Fibroblast of lung (primary cell): ENCODE data around the gene CREB5. TPM values are rescaled to one million over a fixed set of nuclear protein-coding genes. Genes with fewer than 3 reads are reported as not detected.

Experiments used
- DNase-seq, 2 donors: peaks; one replicate each; pipeline versions ENCODE4 v3.0.0 to v3.0.0-alpha.2; 2010; ENCODE audit warnings: low read depth in 2 of 2
- H2AFZ ChIP-seq: 2 replicates; pipeline ENCODE4 v1.5.1; 2012; ENCODE audit warnings: low read length, control low read depth, inconsistent platforms
- H3K27ac ChIP-seq: 2 replicates; pipeline ENCODE4 v1.5.1; 2011; ENCODE audit warnings: low read length, control low read depth; ENCODE audit not compliant: insufficient read depth
- H3K27me3 ChIP-seq: 2 replicates; pipeline ENCODE4 v1.5.1; 2011; ENCODE audit warnings: mild to moderate bottlenecking, low read length; ENCODE audit not compliant: control insufficient read depth, insufficient read depth
- H3K36me3 ChIP-seq: 2 replicates; pipeline ENCODE4 v1.5.1; 2011; ENCODE audit warnings: low read length; ENCODE audit not compliant: control insufficient read depth, insufficient read depth
- H3K4me1 ChIP-seq: 2 replicates; pipeline ENCODE4 v1.5.1; 2011; ENCODE audit warnings: low read length; ENCODE audit not compliant: control insufficient read depth, insufficient read depth; ENCODE audit errors: extremely low read depth
- H3K4me2 ChIP-seq: 2 replicates; pipeline ENCODE4 v1.5.1; 2011; ENCODE audit warnings: low read length, control low read depth; ENCODE audit not compliant: insufficient read depth; ENCODE audit errors: extremely low read depth
- H3K4me3 ChIP-seq, 4 experiments: fragments of 200-600 bp in 1 of 4; sonication (generic) in 1 of 4; replicated peaks in 1 of 4; 2 replicates each; pipeline ENCODE4 v1.5.1; 2011 to 2016; ENCODE audit warnings: low read length in 4 of 4, low read depth in 3 of 4, mild to moderate bottlenecking in 3 of 4, control low read depth in 2 of 4, inconsistent platforms in 1 of 4, mixed read lengths in 1 of 4; ENCODE audit not compliant: insufficient read depth in 1 of 4; ENCODE audit errors: control extremely low read depth in 1 of 4
- H3K79me2 ChIP-seq: 2 replicates; pipeline ENCODE4 v1.5.1; 2012; ENCODE audit warnings: mild to moderate bottlenecking, low read length, inconsistent platforms; ENCODE audit not compliant: control insufficient read depth, insufficient read depth
- H3K9ac ChIP-seq: 2 replicates; pipeline ENCODE4 v1.5.1; 2011; ENCODE audit warnings: mild to moderate bottlenecking, low read length, control low read depth; ENCODE audit not compliant: insufficient read depth
- H3K9me3 ChIP-seq: 2 replicates; pipeline ENCODE4 v1.5.1; 2012; ENCODE audit warnings: low read depth, low read length; ENCODE audit not compliant: control insufficient read depth, insufficient read depth
- H4K20me1 ChIP-seq: 2 replicates; pipeline ENCODE4 v1.5.1; 2011; ENCODE audit warnings: low read length; ENCODE audit not compliant: control insufficient read depth, insufficient read depth; ENCODE audit errors: extremely low read depth
- CTCF ChIP-seq, 2 donors: IDR thresholded peaks in 1 of 2; conservative IDR thresholded peaks in 1 of 2; 1 replicate in 1 of 2; 2 replicates in 1 of 2; pipeline ENCODE4 v1.5.1; 2011 to 2012; ENCODE audit warnings: low read length in 2 of 2, control low read depth in 1 of 2, inconsistent platforms in 1 of 2, low read depth in 1 of 2, mild to moderate bottlenecking in 1 of 2
- EZH2 ChIP-seq: IDR thresholded peaks from 2 replicates; pipeline ENCODE4 v1.5.1; 2012; ENCODE audit warnings: low read length, control low read depth, mild to moderate bottlenecking; ENCODE audit errors: missing control alignments
- polyA plus RNA-seq, 2 donors: library from polyadenylated mRNA; depleted of rRNA in 1 of 2; stranded (reverse) in 1 of 2; unstranded in 1 of 2; fragments of >200 nt; gene quantifications; 2 replicates each; pipeline ENCODE4 v1.2.1, GENCODE V29; 2011 to 2012; ENCODE audit warnings: missing spikeins in 1 of 2
- total RNA-seq: library from RNA; depleted of rRNA; stranded (reverse); fragments of >200 nt; gene quantifications from 2 replicates; pipeline ENCODE4 v1.2.1, GENCODE V29; 2014

CREB5 gene
- total and polyA plus RNA-seq, 2 donors (not counting 1 experiment from before 2014, with no cell fraction given): 8.2 to 28.4 TPM

- no peak overlapping the region for H3K27ac ChIP-seq
- H3K27me3 ChIP-seq: no peaks in the 10 kb centered on the region
- H3K36me3 ChIP-seq: no peaks in the 10 kb centered on the region
- no peaks in the 10 kb centered on the region for H3K4me1 ChIP-seq
- no peak for TF ChIP-seq EZH2
- no peak for TF ChIP-seq CTCF (conservative IDR thresholded peaks at IDR 0.05 in 1 of 2, IDR thresholded peaks at IDR 0.05 in 1 of 2; ENCODE audit: low read depth in 1 of 2, low read length in 2 of 2)
- H3K79me2 ChIP-seq: no peaks in the 10 kb centered on the region
- no peak overlapping the region for H3K4me3 ChIP-seq
- H2AFZ ChIP-seq: no peak overlapping the region
- H3K9ac ChIP-seq: no peak overlapping the region
- no peak overlapping the region for H3K4me2 ChIP-seq
- no peak for DNase-seq
- H4K20me1 ChIP-seq: no peaks in the 10 kb centered on the region
- H3K9me3 ChIP-seq: no peaks in the 10 kb centered on the region
These were observed 244.2 kb downstream of the CREB5 start for GRCh38 chr7:28656529-28656928.

- Histone ChIP-seq H3K27me3 (no peaks in the 10 kb centered on the region), H3K9ac (no peak overlapping the region), H3K79me2 (no peaks in the 10 kb centered on the region), H3K4me2 (no peak overlapping the region), H3K36me3 (no peaks in the 10 kb centered on the region), H3K4me3 (no peak overlapping the region), H3K27ac (no peak overlapping the region), H2AFZ (no peak overlapping the region), H3K9me3 (no peaks in the 10 kb centered on the region), H3K4me1 (no peaks in the 10 kb centered on the region), H4K20me1 (no peaks in the 10 kb centered on the region)
- DNase-seq: no peak
- TF ChIP-seq EZH2 (no peak), CTCF (conservative IDR thresholded peaks at IDR 0.05 in 1 of 2, IDR thresholded peaks at IDR 0.05 in 1 of 2; ENCODE audit: low read depth in 1 of 2, low read length in 2 of 2) (no peak)
These were observed 246.1 kb downstream of the CREB5 start for GRCh38 chr7:28658381-28658780.

DNA sequence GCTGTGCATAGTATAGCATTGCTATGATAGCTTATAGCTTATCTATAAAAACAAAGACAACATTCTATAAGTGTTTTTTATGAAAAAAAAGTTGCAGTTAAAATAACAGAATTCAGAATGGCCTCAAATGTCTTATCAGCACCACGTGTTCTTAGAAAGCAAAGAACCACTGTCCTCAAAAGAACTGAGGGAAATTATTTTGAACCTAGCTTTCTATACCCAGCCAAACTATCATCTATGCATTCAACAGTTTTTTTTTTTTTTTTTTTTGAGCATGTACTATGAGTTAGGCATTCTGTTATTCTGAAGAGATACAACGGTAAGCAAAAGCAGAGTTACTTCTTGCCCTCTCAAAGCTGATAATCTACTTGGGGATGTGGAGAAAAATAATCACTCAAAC, 247.8 kb downstream of the CREB5 start:
- Histone ChIP-seq H3K27ac (no peak overlapping the region), H3K79me2 (no peaks in the 10 kb centered on the region), H3K4me3 (no peak overlapping the region), H3K4me1 (no peaks in the 10 kb centered on the region), H2AFZ (no peak overlapping the region), H3K4me2 (no peak overlapping the region), H4K20me1 (no peaks in the 10 kb centered on the region), H3K9me3 (no peaks in the 10 kb centered on the region), H3K27me3 (no peaks in the 10 kb centered on the region), H3K9ac (no peak overlapping the region), H3K36me3 (no peaks in the 10 kb centered on the region)
- DNase-seq: no peak
- TF ChIP-seq EZH2: no peak
- TF ChIP-seq CTCF (conservative IDR thresholded peaks at IDR 0.05 in 1 of 2, IDR thresholded peaks at IDR 0.05 in 1 of 2; ENCODE audit: low read depth in 1 of 2, low read length in 2 of 2): no peak
